Activated B cell treated with CpG ODN at 0.5 μM for 24 hours (primary cell): ENCODE data around the gene TMEM119. TPM values are rescaled to one million over a fixed set of nuclear protein-coding genes. Genes with fewer than 3 reads are reported as not detected.
A peak's percentile ranks its signal among the peaks of the same experiment; 100 is the strongest.

Source experiments
- ATAC-seq: fragments of 200-7000 bp; cut with Tn5 transposase; one replicate; pipeline ENCODE4 v1.10.0; 2021; ENCODE audit warnings: low read depth, mild to moderate bottlenecking, moderate library complexity
- CTCF ChIA-PET: fragments of 350-600 bp; sonication (Branson Sonifier 250); formaldehyde crosslinking; loops from one replicate; lab custom pipeline; 2021; ENCODE audit warnings: antibody characterized with exemption; lab: Charles Lee
- POLR2A ChIA-PET: fragments of 350-600 bp; sonication (Branson Sonifier 250); formaldehyde crosslinking; loops from one replicate; lab custom pipeline; 2021; ENCODE audit warnings: antibody characterized with exemption; lab: Charles Lee
- DNase-seq: peaks from one replicate; pipeline ENCODE4 v3.0.0; 2022
- H3K27ac Mint-ChIP-seq: one replicate; pipeline ENCODE4 v1.8.0; 2020; ENCODE audit warnings: mixed read lengths
- H3K27me3 Mint-ChIP-seq: one replicate; pipeline ENCODE4 v1.8.0; 2021; ENCODE audit warnings: mixed read lengths
- H3K36me3 Mint-ChIP-seq: one replicate; pipeline ENCODE4 v1.8.0; 2021; ENCODE audit warnings: low read depth, mixed read lengths
- H3K4me1 Mint-ChIP-seq: one replicate; pipeline ENCODE4 v1.8.0; 2021; ENCODE audit warnings: mixed read lengths
- H3K4me3 Mint-ChIP-seq: one replicate; pipeline ENCODE4 v1.8.0; 2020; ENCODE audit warnings: mild to moderate bottlenecking, mixed read lengths
- H3K9me3 Mint-ChIP-seq: one replicate; pipeline ENCODE4 v1.8.0; 2020; ENCODE audit warnings: mixed read lengths
- intact Hi-C: fragments of 100-400 bp; cut with micrococcal nuclease; formaldehyde crosslinking; loops from one replicate; pipeline ENCODE4 v1.15.1; 2024
- total RNA-seq: library from RNA; stranded (reverse); gene quantifications from 2 replicates; pipeline ENCODE4 v1.2.3, GENCODE V29; 2022
- TF ChIP-seq, protein P1 (sequence below): fragments of 200-600 bp; IDR thresholded peaks from one replicate; pipeline ENCODE4 v1.8.0; 2022; ENCODE audit warnings: antibody characterized with exemption, mild to moderate bottlenecking

The TMEM119 gene
- total RNA-seq, 1 donor from 2014 or later: not detected

GRCh38 chr12:108611884-108612415 lies 14.1 kb upstream of the TMEM119 start:
- ChIA-PET CTCF (interaction anchor here (0.8 to 11.2 kb wide), 3 partner anchors 35 to 53 kb away, joined by 3 to 338 read pairs (median 11); partner anchors contain the start of genes ISCU and SART3), POLR2A (interaction anchor here (0.6 to 1.2 kb wide), 3 partner anchors 16 to 46 kb away, joined by 3 to 14 read pairs (median 9); no protein-coding TSS in a partner anchor)
- TF ChIP-seq, protein P1, sequence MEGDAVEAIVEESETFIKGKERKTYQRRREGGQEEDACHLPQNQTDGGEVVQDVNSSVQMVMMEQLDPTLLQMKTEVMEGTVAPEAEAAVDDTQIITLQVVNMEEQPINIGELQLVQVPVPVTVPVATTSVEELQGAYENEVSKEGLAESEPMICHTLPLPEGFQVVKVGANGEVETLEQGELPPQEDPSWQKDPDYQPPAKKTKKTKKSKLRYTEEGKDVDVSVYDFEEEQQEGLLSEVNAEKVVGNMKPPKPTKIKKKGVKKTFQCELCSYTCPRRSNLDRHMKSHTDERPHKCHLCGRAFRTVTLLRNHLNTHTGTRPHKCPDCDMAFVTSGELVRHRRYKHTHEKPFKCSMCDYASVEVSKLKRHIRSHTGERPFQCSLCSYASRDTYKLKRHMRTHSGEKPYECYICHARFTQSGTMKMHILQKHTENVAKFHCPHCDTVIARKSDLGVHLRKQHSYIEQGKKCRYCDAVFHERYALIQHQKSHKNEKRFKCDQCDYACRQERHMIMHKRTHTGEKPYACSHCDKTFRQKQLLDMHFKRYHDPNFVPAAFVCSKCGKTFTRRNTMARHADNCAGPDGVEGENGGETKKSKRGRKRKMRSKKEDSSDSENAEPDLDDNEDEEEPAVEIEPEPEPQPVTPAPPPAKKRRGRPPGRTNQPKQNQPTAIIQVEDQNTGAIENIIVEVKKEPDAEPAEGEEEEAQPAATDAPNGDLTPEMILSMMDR: no peak
- no peaks in the 10 kb centered on the region for H3K9me3 Mint-ChIP-seq
- no peak for DNase-seq
- H3K27ac Mint-ChIP-seq: peak overlapping the region; percentile 24
- peaks cover 52% of the 10 kb centered on the region for H3K4me1 Mint-ChIP-seq
- intact Hi-C loops: loop anchor here (1.0 kb wide), 2 partner anchors 35 to 191 kb away; no protein-coding TSS in a partner anchor
- H3K4me3 Mint-ChIP-seq: no peak overlapping the region
- peaks cover 8% of the 10 kb centered on the region for H3K27me3 Mint-ChIP-seq
- H3K36me3 Mint-ChIP-seq: no peaks in the 10 kb centered on the region
- ATAC-seq: peak; percentile 21

DNA sequence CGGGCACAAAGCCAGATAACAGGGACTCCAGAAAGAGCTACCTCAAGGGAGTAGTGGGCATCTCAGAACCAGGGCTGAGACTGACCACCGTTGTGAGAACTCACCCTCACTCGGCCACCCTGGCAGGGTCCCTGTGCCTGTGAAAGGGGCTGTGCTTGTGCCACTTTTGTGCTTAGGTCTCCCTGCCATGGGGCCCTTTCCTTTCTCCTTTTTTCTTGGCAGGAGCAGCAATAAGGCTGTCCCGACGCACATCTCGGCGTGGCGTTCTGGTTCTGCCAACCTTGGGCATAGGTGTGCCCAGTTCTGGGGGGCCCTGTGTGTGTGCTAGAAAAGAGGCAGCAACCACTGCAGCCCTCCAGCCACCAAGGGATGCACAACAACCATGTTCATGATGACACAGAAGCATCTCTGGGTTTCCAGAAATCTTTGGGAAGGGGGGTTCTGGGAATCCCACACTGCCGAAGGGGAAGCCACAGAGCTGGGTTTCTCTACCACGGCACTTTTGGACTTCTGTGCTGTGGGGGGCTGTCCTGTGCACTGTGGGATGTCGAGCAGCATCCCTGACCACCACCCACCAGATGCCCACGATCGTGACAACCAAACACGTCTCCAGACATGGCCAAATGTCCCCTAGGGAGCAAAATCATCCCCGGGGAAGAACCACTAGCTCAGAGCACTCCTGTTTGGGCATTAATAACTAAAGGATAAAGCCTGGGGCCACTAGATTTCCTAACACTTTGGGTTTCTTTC lies 13.1 kb upstream of the TMEM119 start:
- no peaks in the 10 kb centered on the region for H3K9me3 Mint-ChIP-seq
- TF ChIP-seq, protein P1: no peak
- no peak overlapping the region for H3K4me3 Mint-ChIP-seq
- no peak overlapping the region for H3K27ac Mint-ChIP-seq
- ChIA-PET POLR2A (no interaction called here), CTCF (interaction anchor here (0.9 to 2.7 kb wide), 3 partner anchors 7 to 38 kb away, joined by 3 to 11 read pairs (median 3); no protein-coding TSS in a partner anchor)
- DNase-seq: no peak
- H3K4me1 Mint-ChIP-seq: peaks cover 43% of the 10 kb centered on the region
- H3K27me3 Mint-ChIP-seq: peaks cover 8% of the 10 kb centered on the region
- ATAC-seq: no peak
- intact Hi-C loops: no loop called here
- no peaks in the 10 kb centered on the region for H3K36me3 Mint-ChIP-seq

- ATAC-seq (no peak), DNase-seq (no peak)
- peaks cover 8% of the 10 kb centered on the region for H3K27me3 Mint-ChIP-seq
- no peaks in the 10 kb centered on the region for H3K36me3 Mint-ChIP-seq
- no peak overlapping the region for H3K4me3 Mint-ChIP-seq
- intact Hi-C loops: no loop called here
- H3K4me1 Mint-ChIP-seq: peaks cover 38% of the 10 kb centered on the region
- CTCF ChIA-PET: interaction anchor here (1.3 to 2.7 kb wide), 2 partner anchors 8 to 37 kb away, joined by 3 to 11 read pairs; no protein-coding TSS in a partner anchor
- no peak overlapping the region for H3K27ac Mint-ChIP-seq
- POLR2A ChIA-PET: no interaction called here
- TF ChIP-seq, protein P1: no peak
- H3K9me3 Mint-ChIP-seq: no peaks in the 10 kb centered on the region
These were observed 12.5 kb upstream of the TMEM119 start for GRCh38 chr12:108610336-108610815.

- POLR2A ChIA-PET: interaction anchor here (0.5 to 0.8 kb wide), 2 partner anchors 43 to 494 kb away, joined by 3 to 5 read pairs; no protein-coding TSS in a partner anchor
- H3K4me1 Mint-ChIP-seq: peaks cover 31% of the 10 kb centered on the region
- no peaks in the 10 kb centered on the region for H3K9me3 Mint-ChIP-seq
- CTCF ChIA-PET: interaction anchor here (1.3 to 2.7 kb wide), 2 partner anchors 9 to 37 kb away, joined by 3 to 11 read pairs; no protein-coding TSS in a partner anchor
- no peaks in the 10 kb centered on the region for H3K36me3 Mint-ChIP-seq
- no peak overlapping the region for H3K27ac Mint-ChIP-seq
- ATAC-seq: peak; percentile 21
- intact Hi-C loops: no loop called here
- no peak overlapping the region for H3K4me3 Mint-ChIP-seq
- peaks cover 8% of the 10 kb centered on the region for H3K27me3 Mint-ChIP-seq
- TF ChIP-seq, protein P1: no peak
- DNase-seq: no peak
These were observed 11.9 kb upstream of the TMEM119 start for GRCh38 chr12:108609537-108610335.
